EL (cell line): ENCODE results near the gene TRIB2.

Experiments
- DNase-seq: peaks from one replicate; pipeline ENCODE4 v3.0.0-alpha.2; 2016

The TRIB2 gene

DNA sequence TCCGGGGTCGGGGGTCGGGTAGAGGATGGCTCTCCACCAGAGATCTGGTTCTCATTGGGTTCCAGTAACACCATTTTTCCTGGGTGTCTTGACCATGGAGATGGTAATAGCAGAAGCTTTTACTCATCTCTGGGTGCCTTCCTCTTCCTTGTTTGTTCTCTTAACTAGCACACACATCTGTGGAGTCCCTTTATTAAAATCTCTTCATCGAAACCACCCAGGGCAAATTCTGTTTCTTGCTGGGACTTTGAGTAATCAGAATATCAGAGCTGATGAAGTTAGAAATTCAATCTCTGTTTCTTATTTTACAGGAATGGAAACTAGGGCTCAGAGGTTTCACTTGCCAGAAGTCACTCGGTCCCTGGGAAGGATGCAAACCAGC is 15.0 kb upstream of the TRIB2 start:
- DNase-seq, result no peak

DNA sequence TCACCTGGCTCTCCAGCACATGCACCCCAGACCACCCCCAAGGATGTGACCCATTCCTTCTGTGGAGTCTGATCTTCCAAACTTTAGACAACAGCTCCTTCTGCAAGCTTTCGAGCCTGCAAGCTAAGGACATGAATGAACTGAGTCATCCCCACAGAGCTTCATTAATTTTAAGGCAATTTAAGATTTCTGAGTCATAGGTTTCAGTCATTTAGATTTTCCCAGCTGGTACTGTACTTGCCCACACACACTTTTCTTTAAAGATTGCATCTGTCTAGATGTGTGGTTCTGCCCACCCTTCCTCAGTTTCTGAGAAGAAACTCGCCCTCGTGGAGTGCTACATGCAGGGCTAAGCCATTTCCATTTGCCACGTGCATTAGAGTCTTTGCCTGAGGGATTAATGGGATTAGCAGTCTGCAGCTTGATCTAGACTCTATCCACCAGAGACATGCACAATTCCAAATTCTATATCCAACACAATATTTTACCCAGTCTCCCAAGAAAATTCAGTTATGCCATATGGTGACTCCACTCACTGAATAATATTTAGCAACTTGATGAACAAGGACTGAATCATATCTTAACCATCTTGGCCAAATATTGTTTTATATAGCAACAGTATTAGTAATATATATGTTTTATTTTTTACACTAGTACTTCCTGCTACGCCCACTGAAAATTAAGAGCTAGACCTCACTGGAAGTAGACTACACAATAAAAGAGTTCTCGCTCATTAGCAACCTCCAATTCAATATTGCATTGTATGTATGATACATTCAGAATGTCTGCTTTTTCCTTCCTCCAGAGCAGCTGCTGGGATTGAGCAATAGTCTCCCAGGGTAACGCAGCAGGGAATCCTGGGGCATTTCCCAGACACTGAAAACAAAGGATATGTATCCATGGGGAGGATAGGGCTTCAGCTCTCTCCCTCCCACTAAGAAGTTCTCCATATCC is 14.3 kb upstream of the TRIB2 start:
- DNase-seq, result peak; percentile 71

DNA sequence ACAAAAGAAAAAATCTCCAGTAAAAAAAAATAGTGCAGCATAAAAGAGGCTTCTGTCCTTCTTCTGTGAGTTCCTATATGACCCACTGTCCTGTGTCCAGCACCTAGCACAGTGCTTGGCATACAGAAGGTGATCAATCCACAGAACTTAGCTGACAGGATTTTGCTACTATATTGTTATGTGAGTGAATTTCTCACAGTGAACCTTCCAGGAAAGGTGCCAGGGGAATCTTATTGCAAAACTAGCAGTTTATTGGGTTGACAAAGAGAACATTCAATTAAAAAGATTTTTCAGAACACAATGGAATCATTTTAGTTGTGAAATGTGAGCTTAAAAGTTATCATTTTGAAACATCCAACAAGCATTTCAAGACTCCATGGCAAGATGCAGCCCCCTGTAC is 12.4 kb upstream of the TRIB2 start:
- no peak for DNase-seq

DNA sequence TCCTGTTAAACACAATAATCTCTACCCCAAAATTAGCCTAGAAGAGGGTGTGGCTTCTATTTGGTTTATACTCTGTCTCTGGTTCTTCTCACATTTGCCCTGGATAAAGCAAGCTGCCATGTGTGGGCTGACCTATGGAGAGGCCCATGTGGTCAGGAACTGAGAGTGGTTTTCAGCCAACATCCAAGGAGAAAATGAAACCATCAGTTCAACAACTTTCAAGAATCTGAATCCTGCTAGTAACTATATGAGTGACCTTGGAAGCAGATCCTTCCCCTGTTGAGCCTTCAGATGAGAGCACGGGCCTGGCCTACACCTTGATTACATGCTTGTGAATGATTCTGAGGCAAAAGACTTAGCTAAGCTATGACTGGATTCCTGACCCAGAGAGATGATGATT is 11.5 kb upstream of the TRIB2 start:
- no peak for DNase-seq

DNA sequence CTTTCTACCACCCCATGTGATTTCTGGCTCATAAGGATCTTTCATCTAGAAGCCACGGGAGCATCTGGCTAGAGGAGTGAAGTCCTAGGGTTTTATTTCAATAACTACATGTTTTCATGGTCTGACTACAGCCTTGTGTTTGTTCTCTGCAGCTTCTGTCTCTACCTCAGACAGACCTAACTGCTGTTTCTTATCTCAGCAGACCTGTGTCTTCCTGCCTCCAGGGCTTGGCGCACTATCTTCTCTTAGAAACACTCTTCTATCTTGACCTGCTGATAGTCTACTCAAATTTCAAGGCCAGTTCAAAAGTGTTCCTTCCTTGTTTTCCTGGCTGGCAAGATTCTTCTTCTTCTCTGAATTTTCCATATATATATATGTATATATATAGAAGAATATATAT is 11.0 kb upstream of the TRIB2 start:
- DNase-seq, result no peak

DNA sequence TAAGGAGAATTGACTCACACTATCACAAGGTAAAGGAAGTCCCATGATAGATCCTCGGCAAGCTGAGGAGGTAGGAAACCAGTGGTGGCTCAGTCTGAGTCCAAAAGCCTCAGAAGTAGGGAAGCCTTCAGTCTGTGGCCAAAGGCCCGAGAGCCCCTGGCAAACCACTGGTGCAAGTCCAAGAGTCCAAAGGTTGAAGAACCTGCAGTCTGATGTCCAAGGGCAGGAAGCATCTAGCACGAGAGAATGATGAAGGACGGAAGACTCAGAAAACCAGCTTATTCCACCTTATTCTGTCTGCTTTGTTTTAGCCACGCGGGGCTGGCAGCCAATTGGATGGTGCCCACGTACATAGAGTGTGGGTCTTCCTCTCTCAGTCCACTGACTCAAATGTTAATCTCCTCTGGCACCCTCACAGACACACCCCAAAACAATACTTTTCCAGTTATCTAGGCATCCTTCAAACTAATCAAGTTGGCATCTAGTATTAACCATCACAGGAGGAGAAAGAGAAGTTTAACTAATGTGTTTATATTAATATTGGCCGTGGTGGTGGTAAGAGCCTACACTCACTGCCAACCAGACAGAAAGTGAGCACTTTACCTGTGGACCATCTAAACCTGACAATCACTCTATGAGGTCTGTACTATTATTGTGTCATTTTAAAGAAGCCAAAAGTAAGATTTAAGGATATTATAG is 8.1 kb upstream of the TRIB2 start:
- no peak for DNase-seq

DNA sequence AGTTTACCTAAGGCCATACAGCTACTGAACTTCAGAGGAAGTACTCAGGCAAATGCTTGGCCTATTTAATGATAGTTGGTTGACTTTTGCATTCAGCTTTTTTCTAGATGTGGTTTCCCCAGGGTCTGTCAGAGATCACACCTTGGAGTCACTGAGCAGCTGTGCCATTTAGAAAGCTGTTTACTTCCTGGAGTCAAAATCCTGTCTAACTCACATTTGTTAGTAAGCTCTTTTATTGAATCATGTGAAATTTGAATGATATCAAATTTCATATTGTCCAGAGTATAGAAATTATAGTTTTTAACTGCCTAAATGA is 7.6 kb upstream of the TRIB2 start:
- no peak for DNase-seq

DNA sequence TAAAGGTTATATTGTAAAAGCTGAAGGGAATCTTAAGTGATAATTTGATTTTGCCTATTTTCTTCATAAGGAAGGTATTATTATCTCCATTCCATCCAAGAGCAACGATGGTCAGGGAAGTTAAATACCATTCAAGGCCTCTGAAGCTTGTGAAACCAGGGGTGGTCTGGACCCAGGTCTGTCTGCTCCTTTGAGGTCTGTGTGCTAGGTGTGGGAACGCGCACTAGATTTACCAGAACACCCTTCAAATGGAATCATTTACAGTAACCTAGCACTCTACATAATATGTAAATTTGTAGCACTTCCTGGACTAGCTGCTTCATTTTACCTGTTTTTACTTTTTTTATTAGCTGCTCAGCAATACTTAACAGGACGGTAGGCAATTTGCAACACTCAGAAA is 6.4 kb upstream of the TRIB2 start:
- DNase-seq, result no peak

DNA sequence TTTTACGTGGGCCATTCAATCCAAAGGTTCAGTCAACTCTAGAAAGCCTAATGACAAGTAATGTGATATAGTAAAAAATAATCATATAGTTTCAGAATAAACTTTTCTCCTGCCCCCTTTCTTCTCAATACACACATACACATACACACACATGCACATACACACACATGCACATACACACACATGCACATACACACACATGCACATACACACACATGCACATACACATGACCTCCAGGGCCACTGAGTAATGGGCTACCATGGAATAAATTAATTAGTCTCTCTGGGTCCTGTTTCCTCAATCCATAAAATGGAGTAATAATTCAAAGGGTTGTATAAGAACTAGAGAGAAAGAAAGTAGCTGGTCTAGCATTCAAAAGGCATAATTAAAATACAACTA is 5.4 kb upstream of the TRIB2 start:
- no peak for DNase-seq

DNA sequence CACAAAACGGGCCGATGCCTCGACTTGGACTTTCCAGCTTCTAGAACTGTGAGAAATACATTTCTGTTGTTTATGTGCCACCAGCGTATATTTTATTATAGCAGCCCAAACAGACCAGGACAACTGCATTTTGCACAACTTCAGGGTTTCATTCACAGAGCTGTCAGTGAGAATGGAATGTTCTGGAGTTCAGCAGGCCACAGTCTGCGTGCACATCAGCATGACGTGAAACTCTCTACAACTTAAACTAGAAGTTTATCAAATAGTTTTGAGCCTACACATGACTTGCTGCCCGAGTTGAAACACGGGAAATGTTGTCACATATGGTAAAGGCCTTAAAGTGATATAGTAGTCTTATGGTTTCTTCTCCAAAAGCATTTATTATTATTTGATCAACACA is 3.9 kb upstream of the TRIB2 start:
- DNase-seq, result no peak

DNA sequence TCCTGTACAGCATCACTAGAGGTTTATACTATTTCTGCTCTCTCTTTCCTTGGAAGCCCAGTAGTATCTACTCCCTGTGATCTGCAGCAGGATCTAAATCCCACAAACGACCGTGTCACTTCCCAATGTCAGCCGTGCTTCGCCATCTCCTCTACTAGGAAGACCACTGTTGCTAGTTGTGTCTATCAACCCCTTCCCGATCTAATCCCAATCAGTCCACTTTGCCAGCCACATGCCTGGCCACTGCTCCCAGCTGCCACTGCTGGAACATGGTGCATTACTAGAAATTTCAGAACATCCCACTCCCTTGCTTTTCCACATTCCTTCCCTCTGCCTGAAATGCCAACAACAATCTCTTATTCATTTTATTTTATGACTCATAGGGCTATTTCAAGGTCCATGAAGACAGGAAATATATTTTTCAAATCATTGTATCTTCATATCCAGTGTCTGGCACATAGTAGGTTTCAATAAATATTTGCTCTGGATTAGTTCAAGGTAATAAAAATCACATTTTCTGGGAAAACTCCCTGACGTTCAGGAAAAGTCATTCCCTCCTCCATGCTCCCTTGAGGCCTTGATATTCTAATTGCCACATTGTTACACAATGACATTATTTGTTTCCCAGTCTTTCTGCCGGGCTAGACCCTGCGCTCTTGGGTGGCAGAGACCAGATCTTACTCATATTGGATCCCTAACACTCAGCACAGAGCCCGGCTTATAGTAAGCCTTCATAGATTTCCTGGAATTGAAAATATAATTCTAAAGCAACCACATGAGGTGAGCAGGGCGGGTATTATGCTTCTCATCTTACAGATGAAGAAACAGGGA is 2.1 kb upstream of the TRIB2 start:
- DNase-seq, result peak; percentile 51

DNA sequence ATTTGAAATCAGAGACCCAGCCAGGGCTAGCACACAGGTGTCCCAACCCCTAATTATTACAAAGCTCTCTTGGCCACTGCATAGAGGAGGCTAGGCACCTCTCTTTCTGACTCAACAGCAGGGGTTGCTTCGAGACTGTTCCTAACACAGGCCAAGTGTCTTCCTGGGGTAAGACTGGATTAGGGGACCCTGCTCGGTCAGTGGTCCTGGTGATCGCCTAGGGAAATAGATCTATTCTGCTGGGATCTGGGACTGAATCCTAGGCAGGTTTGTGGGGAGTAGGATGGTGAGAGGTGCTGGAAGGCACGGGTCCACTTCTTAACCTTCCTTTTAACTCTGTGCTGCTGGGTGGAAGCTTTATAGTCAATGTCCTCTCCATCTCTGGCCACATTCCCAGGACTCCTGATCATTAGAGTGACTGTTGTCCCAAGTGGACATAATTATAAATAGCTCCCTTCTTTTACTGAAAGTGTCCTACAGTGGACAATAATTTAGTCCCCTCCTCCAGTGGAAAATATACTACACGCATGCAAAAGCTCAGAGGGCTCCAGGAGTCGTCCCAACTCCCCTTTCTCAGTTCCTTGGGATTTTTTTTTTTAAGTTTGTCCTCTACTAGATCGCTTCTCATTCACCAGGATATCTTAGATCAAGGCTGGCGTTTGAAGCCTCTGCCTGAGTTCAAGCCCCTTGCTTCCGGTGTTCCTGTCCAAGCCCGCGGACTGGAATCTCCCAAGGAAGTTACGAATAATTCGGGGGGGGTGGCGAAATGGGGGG is 1.3 kb upstream of the TRIB2 start:
- DNase-seq, result no peak

DNA sequence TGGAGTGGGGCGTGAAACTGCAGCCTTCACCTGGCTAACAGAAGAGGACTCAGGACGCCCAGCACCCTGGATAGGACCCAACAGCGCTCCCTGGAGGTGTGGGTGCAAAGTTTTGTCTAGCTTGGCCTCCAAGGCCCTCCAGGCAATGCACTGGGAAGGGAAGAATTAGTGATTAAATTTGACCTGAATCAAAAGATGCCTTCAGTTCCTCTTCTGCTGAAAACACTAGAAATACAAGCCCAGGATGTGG is 779 bp upstream of the TRIB2 start:
- peak; percentile 61 for DNase-seq

DNA sequence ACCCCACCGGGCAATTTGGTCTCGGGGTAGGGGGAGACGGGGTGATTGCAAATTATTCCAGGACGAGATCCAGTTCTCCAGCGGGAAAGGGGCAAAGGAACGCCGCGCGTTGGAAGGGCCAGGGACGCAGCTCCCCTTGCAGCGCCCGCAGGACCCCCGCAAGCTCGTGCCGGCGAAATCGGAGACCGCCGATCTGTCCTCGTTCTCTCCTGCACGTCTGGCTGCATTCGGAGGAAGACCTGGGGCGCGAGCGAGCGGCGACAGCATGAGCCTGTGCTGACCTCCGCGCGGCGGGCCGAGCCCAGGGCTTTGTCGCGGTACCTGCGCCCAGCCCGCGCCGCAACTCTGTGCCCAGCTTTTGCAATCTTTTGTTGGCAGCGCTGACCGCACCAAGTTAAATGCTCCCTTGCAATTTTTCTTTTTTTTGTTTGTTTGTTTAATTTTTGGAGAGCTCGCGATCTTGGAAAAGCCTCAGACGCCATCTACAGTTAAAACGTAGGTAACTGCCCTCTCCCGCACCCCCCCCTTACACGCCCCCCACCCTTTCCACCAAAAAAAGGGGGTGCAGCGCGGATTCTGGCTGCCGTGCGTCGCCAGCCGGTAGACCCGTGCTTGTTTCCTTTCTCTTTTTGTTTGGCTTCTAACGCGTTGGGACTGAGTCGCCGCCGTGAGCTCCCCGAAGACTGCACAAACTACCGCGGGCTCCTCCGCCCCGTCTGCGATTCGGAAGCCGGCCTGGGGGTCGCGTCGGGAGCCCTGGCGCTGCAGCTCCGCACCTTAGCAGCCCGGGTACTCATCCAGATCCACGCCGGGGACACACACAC is 667 bp downstream of the TRIB2 start:
- peak; percentile 57 for DNase-seq

DNA sequence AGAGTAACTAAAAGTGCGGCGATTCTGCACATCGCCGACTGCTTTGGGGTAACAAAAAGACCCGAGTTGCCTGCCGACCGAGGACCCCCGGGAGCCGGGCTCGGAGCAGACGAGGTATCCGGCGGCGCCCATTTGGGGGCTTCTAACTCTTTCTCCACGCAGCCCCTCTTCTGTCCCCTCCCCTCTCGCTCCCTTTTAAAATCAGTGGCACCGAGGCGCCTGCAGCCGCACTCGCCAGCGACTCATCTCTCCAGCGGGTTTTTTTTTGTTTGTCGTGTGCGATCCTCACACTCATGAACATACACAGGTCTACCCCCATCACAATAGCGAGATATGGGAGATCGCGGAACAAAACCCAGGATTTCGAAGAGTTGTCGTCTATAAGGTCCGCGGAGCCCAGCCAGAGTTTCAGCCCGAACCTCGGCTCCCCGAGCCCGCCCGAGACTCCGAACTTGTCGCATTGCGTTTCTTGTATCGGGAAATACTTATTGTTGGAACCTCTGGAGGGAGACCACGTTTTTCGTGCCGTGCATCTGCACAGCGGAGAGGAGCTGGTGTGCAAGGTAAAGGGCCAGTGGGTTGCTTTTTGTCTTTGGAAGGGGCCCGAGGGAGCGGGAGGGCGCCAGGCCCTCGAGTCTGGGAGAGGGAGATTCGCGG is 1.4 kb downstream of the TRIB2 start:
- DNase-seq, result peak; percentile 54

DNA sequence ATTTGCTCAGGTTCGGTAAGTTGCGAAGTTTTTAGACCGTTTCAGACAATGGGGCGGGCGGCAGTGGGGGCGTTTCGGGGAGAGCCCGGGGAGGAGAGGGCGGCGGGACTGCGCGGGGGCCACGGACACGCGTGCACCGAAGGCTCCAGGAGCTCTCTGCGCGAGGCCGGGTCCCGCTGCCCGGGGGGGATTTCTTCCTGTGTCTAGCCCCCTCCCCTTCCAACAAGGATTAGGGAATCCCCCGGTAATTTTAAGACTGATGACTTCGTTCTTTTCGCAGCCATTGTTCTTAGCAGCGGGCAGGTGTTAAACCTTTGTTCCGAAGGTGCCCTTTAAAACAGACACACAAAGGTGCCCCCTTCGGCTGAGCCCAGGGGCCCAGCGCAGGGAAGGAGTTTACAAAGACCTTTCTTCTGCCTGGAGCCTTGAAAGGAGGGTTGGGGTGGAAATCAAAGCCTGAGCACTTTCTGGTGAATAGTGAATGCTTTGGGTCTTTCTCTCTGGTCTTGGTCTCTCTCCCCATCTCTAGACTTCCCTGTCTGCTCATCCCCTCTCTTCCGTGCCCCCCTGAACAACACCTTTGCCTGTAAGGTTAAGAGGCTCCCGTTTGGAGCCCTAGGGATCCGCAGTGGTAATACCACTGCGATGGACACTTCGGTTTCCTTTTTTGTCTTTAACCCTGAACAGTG is 2.1 kb downstream of the TRIB2 start:
- DNase-seq, result no peak

DNA sequence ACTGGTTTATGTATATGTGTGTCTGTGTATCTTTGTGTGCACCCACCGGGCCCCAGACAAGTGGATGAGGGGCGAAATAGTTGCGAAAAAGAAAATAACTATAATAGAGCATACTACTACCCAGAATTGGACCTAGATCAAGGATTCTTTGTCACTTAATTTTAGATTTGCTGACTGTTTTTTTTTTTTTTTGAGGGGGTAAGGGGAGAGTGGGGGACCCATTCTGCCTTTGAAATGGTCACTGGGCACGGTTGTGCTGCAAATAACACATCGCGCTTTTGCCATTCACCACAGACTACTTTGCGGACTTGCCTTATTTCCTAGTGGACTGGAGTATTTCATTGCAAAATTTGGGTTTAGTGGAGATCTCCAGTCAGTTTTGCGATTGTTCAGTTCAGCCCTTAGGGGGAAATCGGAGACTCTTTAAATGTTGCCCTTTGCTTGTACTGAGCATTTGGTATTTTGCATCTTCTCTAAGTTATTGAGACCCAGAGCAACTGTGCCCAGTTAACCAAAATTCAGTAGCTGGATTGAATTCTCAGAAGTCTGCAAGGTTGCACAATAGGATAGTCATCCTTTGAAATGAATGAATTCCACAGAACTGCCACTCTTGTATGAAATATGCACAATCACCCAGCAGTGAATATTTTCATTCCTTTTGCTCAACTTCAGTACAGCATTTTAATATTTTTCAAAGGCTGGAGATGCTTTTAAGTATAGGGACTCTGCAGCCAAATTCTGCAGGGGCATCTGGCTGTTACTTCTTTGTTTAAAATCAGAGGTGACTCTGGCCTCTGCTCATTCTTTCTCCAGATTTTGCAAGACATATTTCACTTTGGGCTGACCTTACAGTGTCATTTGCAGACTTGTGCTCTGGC is 2.9 kb downstream of the TRIB2 start:
- DNase-seq, result peak; percentile 79

DNA sequence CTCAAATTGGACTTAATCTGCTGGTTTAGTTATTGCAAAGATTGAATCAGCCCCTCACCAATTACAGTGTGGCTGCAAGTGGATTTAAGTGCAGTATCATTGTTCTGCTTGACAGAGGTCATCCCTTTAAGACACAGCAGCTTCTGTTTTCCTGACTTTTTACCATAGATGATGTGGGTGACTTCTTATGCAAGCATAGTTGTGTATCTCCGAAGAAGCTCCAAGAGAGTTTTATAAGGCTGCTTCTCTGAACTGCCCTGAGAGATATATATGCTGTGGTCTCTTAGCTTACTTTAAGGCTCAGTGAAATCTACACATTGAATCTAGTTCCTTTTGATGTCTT is 3.5 kb downstream of the TRIB2 start:
- DNase-seq, result peak; percentile 11

DNA sequence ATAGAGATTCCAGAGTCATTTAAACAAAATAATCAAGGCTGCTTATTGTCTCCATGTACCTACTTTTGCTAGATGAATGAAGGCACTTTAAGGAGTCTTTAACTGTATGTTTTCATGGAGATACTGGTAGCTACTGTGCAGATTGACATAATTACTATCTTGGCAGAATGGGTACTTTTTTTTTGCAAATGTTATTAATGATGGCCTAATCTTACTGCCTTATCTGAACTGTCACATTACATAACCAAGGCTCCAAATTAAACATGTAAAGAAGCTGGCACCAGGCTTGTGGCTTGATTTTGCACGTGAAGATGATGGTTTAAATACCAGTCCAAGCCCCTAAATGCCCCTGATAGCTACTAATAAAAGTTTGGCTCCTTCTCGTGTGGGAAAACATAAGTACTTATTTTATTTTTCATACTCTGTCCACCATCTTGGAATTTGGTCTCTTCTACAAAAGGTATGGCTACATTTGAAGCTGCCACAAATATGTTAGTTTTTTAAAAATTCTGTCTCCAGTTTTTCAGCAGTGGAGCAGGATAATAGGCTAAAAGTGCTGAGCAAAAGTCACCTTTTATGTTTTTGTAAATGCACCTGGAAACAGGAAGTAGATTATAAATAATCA is 4.1 kb downstream of the TRIB2 start:
- no peak for DNase-seq
